Breast epithelium (tissue), 3 donors: ENCODE measurements around the gene SLC35F1.

Experiments
- CTCF ChIP-seq, 3 donors: fragments of 450-650 bp; IDR thresholded peaks; one replicate each; pipeline ENCODE4 v1.5.1; 2016 to 2017; ENCODE audit warnings: antibody characterized with exemption in 3 of 3, mild to moderate bottlenecking in 3 of 3, moderate library complexity in 3 of 3
- POLR2A ChIP-seq: fragments of 450-650 bp; IDR thresholded peaks from one replicate; pipeline ENCODE4 v1.6.1; 2016; ENCODE audit warnings: antibody characterized with exemption, mild to moderate bottlenecking, moderate library complexity

GRCh38 chr6:117958536-117958935 lies 51.5 kb downstream of the SLC35F1 start:
- TF ChIP-seq CTCF (IDR thresholded peaks at IDR 0.05), result no peak
- no peak for TF ChIP-seq POLR2A
